Right atrium auricular region (tissue), 2 donors: ENCODE results near the gene PRKD2. TPM values are rescaled to one million over a fixed set of nuclear protein-coding genes. Genes with fewer than 3 reads are reported as not detected.
A peak's percentile ranks its signal among the peaks of the same experiment; 100 is the strongest.

ENCODE experiments used
- DNase-seq: peaks from one replicate; pipeline ENCODE4 v3.0.0-alpha.2; 2019; ENCODE audit warnings: low spot score
- H3K27ac ChIP-seq, 2 donors: fragments of 200-600 bp; sonication (generic); 1 replicate in 1 of 2; 2 replicates in 1 of 2; pipeline ENCODE4 v1.5.1; 2016 to 2019
- H3K27me3 ChIP-seq, 2 donors: fragments of 200-600 bp; sonication (generic); one replicate each; pipeline versions ENCODE4 v1.5.1 to v1.6.0; 2017 to 2019
- H3K36me3 ChIP-seq: fragments of 200-600 bp; sonication (generic); one replicate; pipeline ENCODE4 v1.5.1; 2016
- H3K4me1 ChIP-seq, 2 donors: fragments of 200-600 bp; sonication (generic); one replicate each; pipeline versions ENCODE4 v1.5.1 to v1.6.0; 2017 to 2019
- H3K4me3 ChIP-seq, 2 donors: fragments of 200-600 bp; sonication (generic); 1 replicate in 1 of 2; 2 replicates in 1 of 2; pipeline ENCODE4 v1.5.1; 2017 to 2019; ENCODE audit warnings: mild to moderate bottlenecking in 1 of 2, moderate library complexity in 1 of 2
- H3K9me3 ChIP-seq, 2 donors: fragments of 200-600 bp; sonication (generic); one replicate each; pipeline ENCODE4 v1.5.1; 2019
- CTCF ChIP-seq, 2 donors: fragments of 200-600 bp; sonication (generic); IDR thresholded peaks; one replicate each; pipeline ENCODE4 v1.5.1; 2019; ENCODE audit warnings: antibody characterized with exemption in 2 of 2
- total RNA-seq, 2 donors: library from RNA; depleted of rRNA; stranded (reverse); fragments of >200 nt; gene quantifications; one replicate each; pipeline ENCODE4 v1.1.0, GENCODE V29; 2016

Gene PRKD2
- total RNA-seq, 2 donors from 2014 or later = 8.6 to 19.2 TPM

GRCh38 chr19:46753420-46754155, 36.7 kb upstream of the PRKD2 start:
- Histone ChIP-seq H3K27ac (no peak overlapping the region), H3K36me3 (peaks cover 24% of the 10 kb centered on the region), H3K4me3 (no peak overlapping the region), H3K27me3 (no peaks in the 10 kb centered on the region), H3K9me3 (no peaks in the 10 kb centered on the region), H3K4me1 (peaks cover 0 to 10% of the 10 kb centered on the region in 2 donors)
- DNase-seq = no peak
- peak; percentile 24 to 64 for TF ChIP-seq CTCF (IDR thresholded peaks at IDR 0.05)

GRCh38 chr19:46748325-46749109, 31.6 kb upstream of the PRKD2 start:
- Histone ChIP-seq H3K36me3 (peaks cover 20% of the 10 kb centered on the region), H3K27ac (no peak overlapping the region), H3K4me1 (peaks cover 0 to 30% of the 10 kb centered on the region in 2 donors), H3K9me3 (no peaks in the 10 kb centered on the region), H3K4me3 (no peak overlapping the region), H3K27me3 (no peaks in the 10 kb centered on the region)
- TF ChIP-seq CTCF (IDR thresholded peaks at IDR 0.05) = peak; percentile 70 to 80
- no peak for DNase-seq

GRCh38 chr19:46746281-46747057, 29.6 kb upstream of the PRKD2 start, which contains the start of gene STRN4:
STRN4 (minus strand) TSS chr19:46746450; CDS start chr19:46746430, 20 bp downstream.
- Histone ChIP-seq H3K4me3 (peak within 1 kb of the TSS; percentile 98 to 99), H3K27ac (peak within 1 kb of the TSS; percentile 94 to 97), H3K36me3 (peaks cover 6% of the 10 kb centered on the region), H3K4me1 (peaks cover 0 to 46% of the 10 kb centered on the region in 2 donors), H3K9me3 (no peaks in the 10 kb centered on the region), H3K27me3 (no peaks in the 10 kb centered on the region)
- DNase-seq = no peak
- TF ChIP-seq CTCF (IDR thresholded peaks at IDR 0.05) = no peak

- no peak for TF ChIP-seq CTCF (IDR thresholded peaks at IDR 0.05)
- Histone ChIP-seq H3K27ac (peak within 1 kb of the TSS; percentile 94 to 97), H3K4me1 (peaks cover 0 to 54% of the 10 kb centered on the region in 2 donors), H3K27me3 (no peaks in the 10 kb centered on the region), H3K4me3 (peak within 1 kb of the TSS; percentile 98 to 99), H3K9me3 (no peaks in the 10 kb centered on the region), H3K36me3 (peaks cover 1% of the 10 kb centered on the region)
- no peak for DNase-seq
Observed at GRCh38 chr19:46745521-46746280, 28.8 kb upstream of the PRKD2 start, which contains the start of gene FKRP. FKRP (plus strand) TSS chr19:46746057; CDS start chr19:46755451, 9,394 bp downstream.

- Histone ChIP-seq H3K4me1 (peaks cover 0 to 60% of the 10 kb centered on the region in 2 donors), H3K27me3 (no peaks in the 10 kb centered on the region), H3K27ac (peak overlapping the region in 1 of 2 donors; percentile 97), H3K4me3 (peak overlapping the region; percentile 98 to 99), H3K36me3 (no peaks in the 10 kb centered on the region), H3K9me3 (no peaks in the 10 kb centered on the region)
- no peak for TF ChIP-seq CTCF (IDR thresholded peaks at IDR 0.05)
- no peak for DNase-seq
Observed at GRCh38 chr19:46745030-46745429, 28.1 kb upstream of the PRKD2 start.
